ENCODE results near the gene PPM1G. TPM values are rescaled to one million over a fixed set of nuclear protein-coding genes. Genes with fewer than 3 reads are reported as not detected.

The PPM1G gene
- total and polyA plus RNA-seq, 2 experiments from 2014 or later, result 72.4 to 81.5 TPM

DNA sequence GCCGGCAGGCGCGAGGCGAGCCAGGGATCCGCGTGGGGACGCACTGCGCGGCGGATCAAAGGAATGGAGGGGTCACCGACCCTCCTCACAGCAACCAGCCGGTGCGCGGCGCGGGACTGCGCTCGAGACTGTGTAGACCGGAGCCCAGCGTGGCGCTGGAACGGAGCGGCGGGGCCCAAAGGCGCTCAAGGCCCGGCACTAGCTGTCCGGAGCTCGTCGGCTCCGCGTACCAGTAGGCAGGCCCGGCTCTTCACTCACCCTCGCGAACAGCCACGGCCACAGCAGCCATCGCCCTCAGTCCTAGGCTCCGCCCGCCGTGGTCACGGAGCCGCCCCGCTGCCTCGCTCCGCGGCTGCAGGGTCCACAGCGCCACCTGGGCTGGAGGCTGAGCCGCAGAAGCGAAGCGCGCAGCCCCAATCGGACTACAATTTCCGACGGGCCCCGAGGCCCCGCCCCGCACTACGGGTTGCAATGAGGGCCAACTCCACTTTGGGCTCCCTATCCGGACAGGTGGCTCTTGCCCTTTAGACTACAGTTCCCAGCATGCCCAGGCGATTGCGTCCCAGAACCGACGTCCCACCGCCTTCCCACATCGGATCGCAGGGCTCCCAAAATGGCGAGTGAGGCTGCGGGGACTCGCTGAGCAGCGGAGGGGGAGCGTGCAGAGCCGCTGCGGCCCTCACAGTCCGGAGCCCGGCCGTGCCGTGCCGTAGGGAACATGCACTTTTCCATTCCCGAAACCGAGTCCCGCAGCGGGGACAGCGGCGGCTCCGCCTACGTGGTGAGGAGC lies 39.2 kb downstream of the PPM1G start, which contains the start of the genes EIF2B4 and SNX17:
Gene EIF2B4 (minus strand): TSS at position 313 of the 790 bp plus-strand sequence. CDS start 24 bp downstream, at position 289.
Gene SNX17 (plus strand): TSS at position 591 of the 790 bp plus-strand sequence. CDS start 128 bp downstream, at position 719.
- H3K9ac ChIP-seq, result peak within 1 kb of the TSS; percentile 94
- peaks cover 81% of the 10 kb centered on the region for H3K79me2 ChIP-seq (ENCODE audit: insufficient read depth)
- TF ChIP-seq EZH2 (IDR thresholded peaks at IDR 0.05; ENCODE audit: insufficient read depth, poor library complexity, severe bottlenecking), result no peak
- TF ChIP-seq EZH2phosphoT487 (IDR thresholded peaks at IDR 0.05; ENCODE audit: insufficient read depth, low read depth), result no peak
- DNase-seq, result peak; percentile 99
- H3K27ac ChIP-seq, result peak within 1 kb of the TSS; percentile 86
- H3K9me3 ChIP-seq (ENCODE audit: low read depth), result no peaks in the 10 kb centered on the region
- no peaks in the 10 kb centered on the region for H4K20me1 ChIP-seq (ENCODE audit: insufficient read depth)
- H3K4me3 ChIP-seq, result peak within 1 kb of the TSS; percentile 95
- peak within 1 kb of the TSS; percentile 99 for H3K4me2 ChIP-seq (ENCODE audit: unreplicated experiment)
- in situ Hi-C loops (cut with MboI), result no loop called here
- 1% methylated on average over 55 to 67 of the region's 85 CpGs for WGBS, 2 experiments (ENCODE audit: low coverage in 1 of 2, low lambda C conversion rate in 2 of 2, missing lambda C conversion rate in 2 of 2)
- H3K27me3 ChIP-seq (replicated peaks; ENCODE audit: insufficient read depth), result no peaks in the 10 kb centered on the region
- H3K9me2 ChIP-seq (ENCODE audit: insufficient read depth), result no peaks in the 10 kb centered on the region
- H3F3A ChIP-seq (ENCODE audit: insufficient read depth), result peaks cover 23% of the 10 kb centered on the region; the same call in 1 of the 2 replicates
- peaks cover 19% of the 10 kb centered on the region for H3K4me1 ChIP-seq (ENCODE audit: insufficient read depth)
- peak within 1 kb of the TSS; percentile 86 for H2AFZ ChIP-seq
- peaks cover 44% of the 10 kb centered on the region for H3K36me3 ChIP-seq (ENCODE audit: low read depth)

GRCh38 chr2:27369471-27370025 lies 39.8 kb downstream of the PPM1G start:
- Histone ChIP-seq H3K27me3 (replicated peaks; ENCODE audit: insufficient read depth) (no peaks in the 10 kb centered on the region), H3K79me2 (ENCODE audit: insufficient read depth) (peaks cover 80% of the 10 kb centered on the region), H3K9me3 (ENCODE audit: low read depth) (no peaks in the 10 kb centered on the region), H2AFZ (peak overlapping the region; percentile 86), H3K4me3 (peak overlapping the region; percentile 95), H4K20me1 (ENCODE audit: insufficient read depth) (no peaks in the 10 kb centered on the region), H3K4me1 (ENCODE audit: insufficient read depth) (peaks cover 19% of the 10 kb centered on the region), H3K9me2 (ENCODE audit: insufficient read depth) (no peaks in the 10 kb centered on the region), H3F3A (ENCODE audit: insufficient read depth) (peaks cover 26% of the 10 kb centered on the region; the same call in 1 of the 2 replicates), H3K36me3 (ENCODE audit: low read depth) (peaks cover 49% of the 10 kb centered on the region), H3K9ac (peak overlapping the region; percentile 94), H3K27ac (peak overlapping the region; percentile 86), H3K4me2 (ENCODE audit: unreplicated experiment) (peak overlapping the region; percentile 99)
- DNase-seq, result peak; percentile 81
- 2 to 3% methylated on average over 14 to 16 of the region's 18 CpGs for WGBS, 2 experiments (ENCODE audit: low coverage in 1 of 2, low lambda C conversion rate in 2 of 2, missing lambda C conversion rate in 2 of 2)
- in situ Hi-C loops (cut with MboI), result no loop called here
- TF ChIP-seq EZH2phosphoT487 (IDR thresholded peaks at IDR 0.05; ENCODE audit: insufficient read depth, low read depth), result no peak
- no peak for TF ChIP-seq EZH2 (IDR thresholded peaks at IDR 0.05; ENCODE audit: insufficient read depth, poor library complexity, severe bottlenecking)

GRCh38 chr2:27363933-27364332 lies 45.5 kb downstream of the PPM1G start:
- Histone ChIP-seq H3K4me2 (ENCODE audit: unreplicated experiment) (no peak overlapping the region), H3K27me3 (replicated peaks; ENCODE audit: insufficient read depth) (no peaks in the 10 kb centered on the region), H3K27ac (no peak overlapping the region), H3K4me1 (ENCODE audit: insufficient read depth) (peaks cover 5% of the 10 kb centered on the region; the same call in 1 of the 2 replicates), H3K9me2 (ENCODE audit: insufficient read depth) (no peaks in the 10 kb centered on the region), H3K9ac (no peak overlapping the region), H3F3A (ENCODE audit: insufficient read depth) (peaks cover 25% of the 10 kb centered on the region; the same call in 1 of the 2 replicates), H2AFZ (no peak overlapping the region), H3K79me2 (ENCODE audit: insufficient read depth) (peaks cover 53% of the 10 kb centered on the region), H3K4me3 (no peak overlapping the region), H3K9me3 (ENCODE audit: low read depth) (no peaks in the 10 kb centered on the region), H3K36me3 (ENCODE audit: low read depth) (peaks cover 43% of the 10 kb centered on the region), H4K20me1 (ENCODE audit: insufficient read depth) (no peaks in the 10 kb centered on the region)
- in situ Hi-C loops (cut with MboI), result no loop called here
- WGBS, 2 experiments (ENCODE audit: low coverage in 1 of 2, low lambda C conversion rate in 2 of 2, missing lambda C conversion rate in 2 of 2), result 98% methylated on average over 2 of the region's 2 CpGs
- TF ChIP-seq EZH2phosphoT487 (IDR thresholded peaks at IDR 0.05; ENCODE audit: insufficient read depth, low read depth), result no peak
- no peak for TF ChIP-seq EZH2 (IDR thresholded peaks at IDR 0.05; ENCODE audit: insufficient read depth, poor library complexity, severe bottlenecking)
- DNase-seq, result no peak

DNA sequence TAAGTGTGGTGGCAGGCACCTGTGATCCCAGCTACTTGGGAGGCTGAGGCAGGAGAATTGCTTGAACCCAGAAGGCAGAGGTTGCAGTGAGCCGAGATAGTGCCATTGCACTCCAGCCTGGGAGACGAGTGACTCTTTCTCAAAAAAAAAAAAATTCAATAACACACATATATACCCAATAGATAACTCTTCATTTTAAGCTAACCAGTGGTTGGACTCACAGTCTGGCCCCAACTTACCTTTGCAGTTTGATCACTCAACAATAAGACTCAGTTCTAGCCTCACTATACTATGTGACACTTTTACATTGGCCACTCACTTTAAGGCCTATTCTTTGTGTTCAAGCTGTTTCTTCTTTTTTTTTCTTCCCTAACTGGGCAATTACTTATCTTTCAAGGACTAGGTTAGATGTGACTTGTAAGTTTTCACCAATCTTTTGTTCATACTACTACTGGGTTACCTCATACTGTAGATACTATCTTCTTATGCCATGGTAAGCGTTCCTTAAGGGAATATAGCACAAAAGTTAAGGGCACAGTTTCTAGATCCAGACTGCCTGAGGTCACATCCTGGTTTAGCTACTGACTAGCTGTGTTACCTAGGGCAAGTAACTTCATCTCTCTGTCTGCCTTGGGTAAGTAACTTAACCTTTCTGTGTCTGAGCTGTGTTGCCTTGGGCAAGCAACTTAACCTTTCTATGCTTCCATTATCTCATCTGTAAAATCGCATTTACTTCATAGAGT lies 46.5 kb downstream of the PPM1G start:
- peaks cover 38% of the 10 kb centered on the region for H3K36me3 ChIP-seq (ENCODE audit: low read depth)
- WGBS, 2 experiments (ENCODE audit: low coverage in 1 of 2, low lambda C conversion rate in 2 of 2, missing lambda C conversion rate in 2 of 2), result 95 to 98% methylated on average over 4 of the region's 4 CpGs
- TF ChIP-seq EZH2phosphoT487 (IDR thresholded peaks at IDR 0.05; ENCODE audit: insufficient read depth, low read depth), result no peak
- no peak for TF ChIP-seq EZH2 (IDR thresholded peaks at IDR 0.05; ENCODE audit: insufficient read depth, poor library complexity, severe bottlenecking)

More for the DNA sequence above, 46.5 kb downstream of the PPM1G start:
- peaks cover 51% of the 10 kb centered on the region for H3K79me2 ChIP-seq (ENCODE audit: insufficient read depth)
- H4K20me1 ChIP-seq (ENCODE audit: insufficient read depth), result no peaks in the 10 kb centered on the region
- peaks cover 25% of the 10 kb centered on the region; the same call in 1 of the 2 replicates for H3F3A ChIP-seq (ENCODE audit: insufficient read depth)
- H3K9me3 ChIP-seq (ENCODE audit: low read depth), result no peaks in the 10 kb centered on the region
- H3K27me3 ChIP-seq (replicated peaks; ENCODE audit: insufficient read depth), result no peaks in the 10 kb centered on the region
- H3K9me2 ChIP-seq (ENCODE audit: insufficient read depth), result no peaks in the 10 kb centered on the region
- no peak overlapping the region for H3K4me3 ChIP-seq
- no peak overlapping the region for H3K9ac ChIP-seq
- peaks cover 7% of the 10 kb centered on the region for H3K4me1 ChIP-seq (ENCODE audit: insufficient read depth)
- no peak for DNase-seq
- no peak overlapping the region for H2AFZ ChIP-seq
- in situ Hi-C loops (cut with MboI), result no loop called here
- no peak overlapping the region for H3K4me2 ChIP-seq (ENCODE audit: unreplicated experiment)
- no peak overlapping the region for H3K27ac ChIP-seq
